B cell (primary cell): ENCODE data around the gene ZNF365.

Source experiments
- CTCF ChIP-seq: fragments of 200-600 bp; IDR thresholded peaks from one replicate; pipeline ENCODE4 v1.8.0; 2022; ENCODE audit warnings: antibody characterized with exemption, mild to moderate bottlenecking
- EZH2 ChIP-seq: IDR thresholded peaks from 2 replicates; pipeline ENCODE4 v1.6.1; 2012; ENCODE audit warnings: borderline replicate concordance, low read depth, mild to moderate bottlenecking, moderate library complexity, low read length; ENCODE audit not compliant: insufficient read depth, poor library complexity, severe bottlenecking

- no peak for TF ChIP-seq EZH2
- no peak for TF ChIP-seq CTCF
These were observed 44.0 kb upstream of the ZNF365 start for GRCh38 chr10:62330213-62330612.
